GM21360 (cell line): ENCODE data around the gene ETS1.

ENCODE experiments used
- ATAC-seq: cut with Tn5 transposase; IDR thresholded peaks from one replicate; pipeline ENCODE4 v1.9.1; 2021; ENCODE audit warnings: mild to moderate bottlenecking, moderate library complexity; ENCODE audit not compliant: unreplicated experiment

The ETS1 gene

GRCh38 chr11:128546916-128547315 lies 40.4 kb downstream of the ETS1 start:
- ATAC-seq: no peak

- no peak for ATAC-seq
Observed at GRCh38 chr11:128544471-128545051, 42.8 kb downstream of the ETS1 start.

- ATAC-seq: no peak
Observed at GRCh38 chr11:128540469-128540868, 46.9 kb downstream of the ETS1 start.

- no peak for ATAC-seq
Observed at GRCh38 chr11:128536506-128536905, 50.9 kb downstream of the ETS1 start.

- no peak for ATAC-seq
Observed at GRCh38 chr11:128535468-128536457, 51.6 kb downstream of the ETS1 start.

- ATAC-seq: no peak
Observed at GRCh38 chr11:128533472-128533871, 53.9 kb downstream of the ETS1 start.

- no peak for ATAC-seq
Observed at GRCh38 chr11:128532572-128533091, 54.7 kb downstream of the ETS1 start.

GRCh38 chr11:128532016-128532571 lies 55.3 kb downstream of the ETS1 start:
- ATAC-seq: no peak

- no peak for ATAC-seq
Observed at GRCh38 chr11:128531588-128531987, 55.8 kb downstream of the ETS1 start.

- no peak for ATAC-seq
Observed at GRCh38 chr11:128530118-128531074, 57.0 kb downstream of the ETS1 start.

GRCh38 chr11:128528294-128528693 lies 59.1 kb downstream of the ETS1 start:
- no peak for ATAC-seq

- ATAC-seq: no peak
Observed at GRCh38 chr11:128527046-128527445, 60.3 kb downstream of the ETS1 start.

- no peak for ATAC-seq
Observed at GRCh38 chr11:128525411-128526243, 61.7 kb downstream of the ETS1 start.

GRCh38 chr11:128524172-128524571 lies 63.2 kb downstream of the ETS1 start:
- ATAC-seq: no peak

- ATAC-seq: no peak
Observed at GRCh38 chr11:128523641-128524040, 63.7 kb downstream of the ETS1 start.

GRCh38 chr11:128522943-128523518 lies 64.3 kb downstream of the ETS1 start:
- peak; percentile 15 for ATAC-seq

- ATAC-seq: peak; percentile 79
Observed at GRCh38 chr11:128522055-128522942, 65.1 kb downstream of the ETS1 start.

GRCh38 chr11:128521682-128522054 lies 65.7 kb downstream of the ETS1 start:
- ATAC-seq: no peak
